Activated naive CD4-positive, alpha-beta T cell (primary cell): ENCODE results near the gene TMCO5A.
"Not testable (repeated sequence)": the region's sequence is repeated elsewhere in the genome, so short reads cannot be mapped to it uniquely, and the experiment has no call there.

Experiments
- DNase-seq, 4 experiments: peaks; one replicate each; lab custom pipeline; 2025; lab: John Stamatoyannopoulos, UW

Gene TMCO5A

DNA sequence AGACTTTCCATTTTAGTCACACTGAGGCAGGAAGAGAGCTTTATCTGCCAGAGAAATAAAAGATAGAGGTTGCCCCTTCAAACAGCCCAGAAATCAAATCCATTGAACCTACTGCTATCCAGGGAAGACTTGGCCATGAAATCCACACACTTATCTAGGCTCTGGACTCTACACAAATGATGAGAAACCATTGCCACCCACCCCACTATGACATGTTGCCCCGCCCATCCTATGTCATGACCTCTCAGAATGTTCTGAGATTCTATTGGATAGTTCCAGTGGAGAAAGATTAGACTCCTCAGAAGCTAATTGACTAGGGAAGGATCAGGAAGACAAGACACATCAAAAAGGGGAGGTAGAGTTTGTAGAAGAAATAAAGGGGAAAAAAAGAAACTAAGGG is at the start of gene TMCO5A:
TMCO5A (plus strand) TSS at position 301 of the 400 bp plus-strand sequence. CDS start 1,684 bp downstream, outside the sequence.
- no peak for DNase-seq

- DNase-seq: no peak
Measured at GRCh38 chr15:37885651-37886050, 48.8 kb upstream of the TMCO5A start.

- DNase-seq: no peak
Measured at GRCh38 chr15:37888356-37888755, 46.1 kb upstream of the TMCO5A start.

DNA sequence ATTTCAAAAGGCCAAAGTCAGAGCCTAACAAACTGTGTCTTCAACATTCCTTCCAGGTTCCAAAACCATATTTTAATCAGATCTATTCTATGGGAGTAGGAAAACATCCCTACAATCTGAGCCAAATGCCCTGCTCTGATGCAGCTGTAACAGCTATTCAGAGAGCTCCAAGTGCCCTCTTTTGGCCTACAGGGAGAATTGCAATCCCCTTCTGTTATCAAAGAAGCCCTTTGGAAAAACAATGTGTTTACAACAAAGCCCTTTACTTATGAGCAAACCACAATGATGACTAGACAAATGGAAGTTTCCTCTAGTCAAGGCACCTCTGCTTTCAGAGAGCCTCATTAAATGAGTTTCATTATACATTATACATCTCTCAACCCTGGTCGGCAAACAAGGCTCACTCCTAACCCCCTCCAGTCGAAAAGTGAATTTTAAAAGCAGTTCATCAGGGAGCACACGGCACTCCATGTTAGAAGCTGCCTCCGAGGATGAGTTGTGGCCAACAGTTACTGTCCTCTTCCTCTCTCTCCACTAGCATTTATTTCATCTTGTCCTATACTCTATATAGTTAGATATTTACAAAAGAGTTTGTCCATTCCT is 42.6 kb upstream of the TMCO5A start:
- no peak for DNase-seq

DNA sequence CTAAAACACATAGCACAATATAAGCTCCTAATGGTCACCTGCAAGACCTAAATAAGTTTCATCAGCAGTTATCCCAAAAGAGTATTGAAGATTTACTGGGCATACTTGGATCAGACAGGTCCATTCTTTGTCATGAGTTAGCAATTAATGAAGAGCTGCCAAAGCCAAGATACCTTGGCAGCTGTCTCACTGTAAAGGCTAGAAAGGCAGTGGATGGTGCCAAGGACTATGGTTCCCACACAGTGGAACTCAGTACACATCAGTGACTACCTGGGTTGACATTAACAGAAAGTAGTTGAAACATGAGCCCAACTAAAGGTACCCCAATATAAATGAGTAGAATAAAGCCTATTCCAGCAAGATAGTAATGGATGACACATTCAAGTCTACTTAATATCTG is 41.1 kb upstream of the TMCO5A start:
- DNase-seq: no peak

- DNase-seq: no peak
Measured at GRCh38 chr15:37898362-37898761, 36.1 kb upstream of the TMCO5A start.

GRCh38 chr15:37900326-37901221 is 33.9 kb upstream of the TMCO5A start:
- no peak for DNase-seq

DNA sequence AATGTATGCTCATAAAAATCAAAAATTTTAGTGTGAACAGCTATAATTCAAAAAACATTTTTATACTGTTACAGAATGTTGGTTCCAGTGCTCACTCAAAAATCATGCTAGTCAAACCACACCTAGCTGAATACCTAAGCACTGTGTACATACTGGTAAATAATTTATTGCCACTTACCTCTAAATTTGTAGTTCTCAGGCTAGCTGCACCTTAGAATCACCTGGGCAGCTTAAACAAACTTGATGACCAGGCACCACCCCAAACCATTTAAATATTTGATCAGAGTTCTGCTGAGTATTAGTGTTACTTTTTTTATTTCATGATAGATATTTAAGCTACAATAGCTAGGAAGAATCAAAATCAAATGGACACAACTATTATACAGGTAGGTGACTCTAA is 32.3 kb upstream of the TMCO5A start:
- no peak for DNase-seq

- no peak for DNase-seq
Measured at GRCh38 chr15:37903919-37904625, 30.4 kb upstream of the TMCO5A start.

DNA sequence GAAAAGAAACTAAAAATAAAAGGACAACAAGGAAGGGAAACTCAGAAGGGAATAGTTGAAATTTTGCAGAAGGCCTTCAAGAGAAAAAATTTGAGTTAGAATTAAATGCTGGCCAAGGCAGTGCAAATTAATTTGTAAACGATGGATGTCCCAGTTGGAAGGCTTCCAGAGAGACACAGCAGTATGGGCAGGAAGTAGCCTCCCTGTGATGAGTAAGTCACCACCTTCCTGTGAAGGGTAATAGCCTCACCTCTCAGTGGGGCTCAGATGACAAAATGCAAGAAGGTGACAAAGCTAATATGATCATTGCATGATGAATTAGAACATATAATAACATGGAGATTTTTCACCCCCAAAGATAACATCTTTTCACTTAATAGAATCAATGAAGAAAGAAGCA is 27.3 kb upstream of the TMCO5A start:
- no peak for DNase-seq

DNA sequence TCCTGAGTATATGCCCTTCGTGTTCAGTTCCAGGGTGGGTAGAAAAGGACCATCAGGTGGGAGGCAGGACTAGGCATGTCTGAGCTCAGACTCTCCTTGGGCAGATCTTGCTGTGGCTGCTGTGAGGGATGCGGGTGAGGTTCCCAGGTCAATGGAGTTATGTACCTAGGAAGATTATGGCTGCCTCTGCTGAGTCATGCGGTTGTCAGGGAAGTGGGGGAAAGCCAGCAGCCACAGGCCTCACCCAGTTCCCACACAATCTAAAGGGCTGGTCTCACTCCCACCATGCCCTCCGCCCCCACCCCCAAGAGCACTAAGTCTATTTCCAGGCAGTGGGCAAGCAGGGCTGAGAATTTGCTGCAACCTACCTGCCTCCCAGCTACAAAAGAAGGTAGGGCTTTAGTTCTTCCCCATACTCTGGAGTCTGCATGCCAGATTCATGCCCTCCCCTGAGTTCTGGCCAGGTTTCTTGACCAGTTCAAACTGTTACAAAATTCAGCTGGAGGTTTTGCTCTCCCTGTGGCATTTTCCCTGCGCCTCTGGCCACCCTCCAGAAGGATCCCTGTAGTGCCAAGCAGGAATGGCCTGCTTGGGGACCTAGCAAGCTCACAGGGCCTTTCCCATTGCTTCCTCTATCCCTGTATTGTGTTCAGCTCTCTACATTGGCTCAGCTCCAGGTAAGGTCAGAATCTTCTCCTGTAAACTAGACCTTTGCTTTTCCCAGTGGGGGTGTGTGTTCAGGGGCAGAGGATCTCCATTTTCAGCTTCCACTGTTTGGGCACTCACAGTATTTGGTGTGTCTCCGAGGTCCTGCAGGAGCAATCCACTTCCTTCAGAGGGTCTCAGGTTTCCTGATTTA is 12.7 kb upstream of the TMCO5A start:
- DNase-seq: no peak

DNA sequence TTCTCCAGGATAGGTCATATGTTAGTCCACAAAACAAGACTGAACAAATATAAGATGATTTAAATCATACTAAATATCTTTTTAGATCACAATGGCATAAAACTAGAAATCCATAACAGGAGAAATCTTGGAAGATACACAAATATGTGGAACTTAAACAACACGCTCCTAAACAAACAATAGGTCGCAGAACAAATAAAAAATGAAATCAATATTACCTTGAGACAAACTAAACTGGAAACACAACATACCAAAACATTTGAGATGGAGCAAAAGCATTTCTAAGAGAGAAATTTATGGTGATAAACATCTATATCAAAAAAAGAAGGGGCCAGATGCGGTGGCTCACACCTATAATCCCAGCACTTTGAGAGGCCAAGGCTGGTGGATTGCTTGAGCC is 8.3 kb upstream of the TMCO5A start:
- DNase-seq: no peak

- DNase-seq: no peak
Measured at GRCh38 chr15:37929238-37929637, 5.2 kb upstream of the TMCO5A start.

DNA sequence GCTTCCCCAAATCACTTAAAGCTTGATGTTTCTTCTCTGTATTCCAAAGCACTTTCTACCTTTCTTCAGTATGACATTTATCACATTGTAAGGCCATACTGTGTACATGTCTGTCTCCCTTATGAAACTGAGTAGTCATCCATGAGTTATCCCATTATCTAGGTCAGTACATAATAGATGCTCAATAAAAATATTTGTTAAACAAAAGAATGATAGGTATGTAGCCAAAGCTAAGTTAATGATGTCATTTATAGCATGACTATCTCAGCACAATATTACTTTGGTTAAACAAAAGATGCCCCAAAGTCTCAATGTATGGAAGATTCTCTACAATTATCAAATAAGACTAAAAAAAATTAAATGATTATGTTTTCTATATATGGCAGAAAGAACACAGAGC is 3.1 kb upstream of the TMCO5A start:
- DNase-seq: no peak

GRCh38 chr15:37931868-37932267 is 2.6 kb upstream of the TMCO5A start:
- no peak for DNase-seq

DNA sequence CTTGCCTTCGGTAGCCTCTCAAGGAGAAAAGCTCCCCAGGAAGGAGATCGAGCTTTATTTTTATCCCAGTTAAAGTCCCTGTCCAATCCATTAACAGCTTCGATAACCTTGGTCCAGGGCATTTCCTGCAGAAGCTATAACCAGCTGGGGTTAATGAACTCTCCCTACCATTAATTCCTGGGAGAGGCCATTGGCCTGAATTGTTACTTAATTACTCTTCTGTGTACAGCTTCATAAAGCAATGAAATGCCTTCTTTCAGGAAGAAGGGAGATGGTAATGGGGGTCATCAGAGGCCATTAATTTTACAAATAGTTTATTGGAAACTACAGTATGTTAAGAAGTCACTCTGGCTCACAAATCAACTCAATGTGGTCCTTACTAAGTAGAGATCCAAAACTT is 1.9 kb upstream of the TMCO5A start:
- DNase-seq: no peak

- no peak for DNase-seq
Measured at GRCh38 chr15:37933666-37934065, 774 bp upstream of the TMCO5A start.

GRCh38 chr15:37940876-37941275 is 6.4 kb downstream of the TMCO5A start:
- DNase-seq: no peak

GRCh38 chr15:37941779-37942178 is 7.3 kb downstream of the TMCO5A start:
- no peak for DNase-seq

DNA sequence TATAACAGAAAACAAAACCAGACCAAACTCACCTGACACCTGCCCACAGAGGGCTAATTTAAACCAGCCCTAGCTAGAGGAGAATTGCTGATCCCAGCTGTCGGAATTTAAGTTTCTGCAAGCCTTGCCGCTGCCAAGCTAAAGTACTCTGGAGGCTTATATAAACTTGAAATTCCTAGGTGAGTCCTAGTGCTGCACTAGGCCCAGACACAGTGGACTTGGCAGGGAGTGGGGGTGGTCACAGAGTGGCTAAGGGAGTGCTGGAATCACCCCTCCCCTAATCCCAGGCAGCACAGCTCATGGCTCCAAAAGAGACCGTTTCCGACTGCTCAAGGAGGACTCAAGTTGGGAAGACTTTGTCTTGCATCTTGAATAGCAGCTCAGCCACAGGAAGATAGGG is 17.6 kb downstream of the TMCO5A start:
- DNase-seq: no peak

GRCh38 chr15:37960742-37961141 is 26.3 kb downstream of the TMCO5A start:
- DNase-seq: not testable (repeated sequence)

DNA sequence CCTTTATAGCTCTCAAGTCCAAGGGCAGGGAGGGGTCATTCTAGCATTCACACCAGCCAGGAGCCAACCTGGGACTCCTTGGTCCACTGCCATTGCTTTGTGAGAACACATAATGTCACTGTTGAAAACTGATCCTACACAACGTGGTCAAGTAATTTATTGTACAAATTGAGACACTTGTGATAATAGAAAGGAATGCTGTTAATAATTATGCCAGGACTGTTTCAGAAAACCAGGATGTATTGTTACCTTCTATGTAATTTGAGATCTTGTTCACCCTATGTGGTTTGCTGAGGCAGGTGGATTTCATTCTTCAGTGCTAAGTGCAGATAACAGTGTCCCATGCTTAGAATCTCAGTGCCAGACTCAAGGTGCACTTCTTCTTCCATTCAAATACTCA is 33.3 kb downstream of the TMCO5A start:
- DNase-seq: no peak
